ENCODE measurements around the gene LIMCH1.

The LIMCH1 gene

DNA sequence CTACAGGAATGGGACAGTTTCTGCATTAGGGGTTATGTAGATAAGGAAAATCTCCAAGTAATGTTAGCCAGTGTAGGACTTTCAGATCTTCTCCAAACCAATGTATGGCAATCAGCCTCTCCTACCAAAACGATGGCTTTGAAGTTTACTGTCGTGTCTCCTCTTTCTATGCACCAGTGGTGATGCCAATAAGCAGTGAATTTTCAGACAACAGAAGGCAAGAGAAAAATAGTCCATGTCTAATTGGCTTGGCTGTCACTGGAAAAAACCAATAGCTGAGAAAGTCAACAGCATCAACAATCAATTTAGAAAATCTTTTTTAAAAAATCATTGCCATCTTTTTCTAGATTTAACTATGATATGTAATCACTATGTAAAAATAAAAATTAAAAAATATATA lies 35.0 kb downstream of the LIMCH1 start:
- TF ChIP-seq POLR2AphosphoS5 (IDR thresholded peaks at IDR 0.05; ENCODE audit: low read depth, low read length) (no peak), POLR2A (IDR thresholded peaks at IDR 0.05; ENCODE audit: low read depth, low read length) (no peak), TAF1 (IDR thresholded peaks at IDR 0.05; ENCODE audit: borderline replicate concordance, low read depth, low read length) (no peak)
- no peak for FAIRE-seq
- no peak for DNase-seq (ENCODE audit: insufficient read length)

DNA sequence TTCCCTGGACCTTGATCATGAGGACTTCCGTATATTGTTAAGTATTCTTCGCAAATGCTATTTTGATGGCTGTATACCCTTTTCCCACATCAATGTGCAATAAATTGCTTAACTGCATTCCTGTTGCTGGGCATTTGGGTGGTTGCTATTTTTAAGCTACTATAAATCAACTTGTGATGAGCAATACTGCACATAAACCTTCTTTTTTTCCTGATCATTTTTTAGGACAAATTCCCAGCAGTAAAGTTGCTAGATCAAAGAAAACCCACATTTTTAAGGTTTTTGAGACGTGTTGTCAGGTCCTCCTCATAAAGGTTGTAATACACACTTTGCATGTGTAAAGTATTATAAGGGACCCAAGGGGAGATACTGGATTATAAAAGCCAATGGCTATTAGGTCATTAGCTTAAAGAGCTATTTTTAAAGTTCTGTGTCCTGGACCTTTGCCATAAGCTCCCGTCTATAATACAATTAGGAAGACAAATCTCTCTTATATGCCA lies 35.6 kb downstream of the LIMCH1 start:
- no peak for TF ChIP-seq POLR2AphosphoS5 (IDR thresholded peaks at IDR 0.05; ENCODE audit: low read depth, low read length)
- TF ChIP-seq POLR2A (IDR thresholded peaks at IDR 0.05; ENCODE audit: low read depth, low read length) = no peak
- no peak for TF ChIP-seq TAF1 (IDR thresholded peaks at IDR 0.05; ENCODE audit: borderline replicate concordance, low read depth, low read length)
- DNase-seq (ENCODE audit: insufficient read length) (no peak), FAIRE-seq (no peak)

DNA sequence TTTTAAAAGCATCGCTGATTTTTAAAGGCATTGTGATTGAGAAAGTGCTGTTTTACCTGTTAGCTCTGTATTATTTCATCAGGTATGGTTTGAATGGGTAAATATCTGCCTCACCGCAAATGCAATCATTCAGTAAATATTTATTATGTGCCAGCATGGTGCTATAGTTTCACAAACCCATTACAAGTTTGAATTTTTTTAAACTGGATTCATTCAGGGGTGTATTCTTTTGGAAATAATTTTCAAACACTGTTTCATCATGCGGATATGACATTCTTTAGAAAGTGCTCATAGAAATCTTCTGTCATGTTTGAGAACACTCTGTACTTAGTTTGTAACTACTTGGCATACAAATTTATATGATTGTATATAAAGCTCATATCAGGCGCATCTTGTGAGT lies 37.2 kb downstream of the LIMCH1 start:
- FAIRE-seq = no peak
- TF ChIP-seq POLR2AphosphoS5 (IDR thresholded peaks at IDR 0.05; ENCODE audit: low read depth, low read length) (no peak), TAF1 (IDR thresholded peaks at IDR 0.05; ENCODE audit: borderline replicate concordance, low read depth, low read length) (no peak), POLR2A (IDR thresholded peaks at IDR 0.05; ENCODE audit: low read depth, low read length) (no peak)
- DNase-seq (ENCODE audit: insufficient read length) = no peak

DNA sequence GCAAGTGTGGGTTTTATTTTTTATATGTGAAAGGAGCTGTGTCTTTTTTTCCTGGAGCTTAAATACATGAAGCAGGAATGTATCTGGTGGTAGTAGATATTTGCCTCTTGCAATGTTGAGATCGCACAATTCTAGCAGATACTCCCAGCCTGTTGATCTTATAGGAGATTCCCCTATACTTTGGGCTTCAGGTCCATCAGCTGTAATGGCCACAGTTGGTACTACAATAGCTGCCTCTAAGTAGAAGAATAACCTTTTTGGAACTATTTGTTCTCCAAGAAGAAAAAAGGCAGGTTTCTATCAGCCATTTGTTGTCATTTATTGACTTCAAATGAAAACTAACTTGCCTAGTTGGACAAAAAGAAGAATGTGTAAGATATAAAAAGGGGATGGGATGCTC lies 37.7 kb downstream of the LIMCH1 start:
- FAIRE-seq = no peak
- no peak for DNase-seq (ENCODE audit: insufficient read length)
- no peak for TF ChIP-seq POLR2A (IDR thresholded peaks at IDR 0.05; ENCODE audit: low read depth, low read length)
- TF ChIP-seq TAF1 (IDR thresholded peaks at IDR 0.05; ENCODE audit: borderline replicate concordance, low read depth, low read length) = no peak
- TF ChIP-seq POLR2AphosphoS5 (IDR thresholded peaks at IDR 0.05; ENCODE audit: low read depth, low read length) = no peak

DNA sequence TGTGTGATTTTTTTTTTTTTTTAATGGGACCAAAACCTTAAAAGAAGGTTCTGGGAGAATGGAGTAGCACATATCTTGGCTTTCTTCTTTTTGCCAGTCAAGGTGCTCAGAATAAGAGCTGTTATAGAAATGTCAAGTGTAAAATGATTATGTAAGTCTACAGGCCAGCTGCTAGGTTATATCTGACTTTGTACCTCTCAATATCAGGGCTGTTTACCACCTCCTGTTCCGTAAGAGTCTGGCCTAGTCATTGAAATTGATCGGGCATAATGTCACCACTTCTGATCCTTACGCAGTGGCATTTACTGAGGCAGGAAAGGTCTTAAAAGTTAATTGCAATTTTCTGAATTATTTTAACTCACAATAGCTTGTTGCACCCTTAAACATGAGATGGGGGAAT lies 41.1 kb downstream of the LIMCH1 start:
- TF ChIP-seq POLR2A (IDR thresholded peaks at IDR 0.05; ENCODE audit: low read depth, low read length) (no peak), POLR2AphosphoS5 (IDR thresholded peaks at IDR 0.05; ENCODE audit: low read depth, low read length) (no peak), TAF1 (IDR thresholded peaks at IDR 0.05; ENCODE audit: borderline replicate concordance, low read depth, low read length) (no peak)
- DNase-seq (ENCODE audit: insufficient read length) (no peak), FAIRE-seq (no peak)

GRCh38 chr4:41579526-41579925 lies 41.6 kb downstream of the LIMCH1 start:
- TF ChIP-seq POLR2AphosphoS5 (IDR thresholded peaks at IDR 0.05; ENCODE audit: low read depth, low read length) (no peak), TAF1 (IDR thresholded peaks at IDR 0.05; ENCODE audit: borderline replicate concordance, low read depth, low read length) (no peak), POLR2A (IDR thresholded peaks at IDR 0.05; ENCODE audit: low read depth, low read length) (no peak)
- DNase-seq (ENCODE audit: insufficient read length) (no peak), FAIRE-seq (no peak)

GRCh38 chr4:41580007-41580406 lies 42.0 kb downstream of the LIMCH1 start:
- DNase-seq (ENCODE audit: insufficient read length) (no peak), FAIRE-seq (no peak)
- TF ChIP-seq POLR2A (IDR thresholded peaks at IDR 0.05; ENCODE audit: low read depth, low read length) (no peak), POLR2AphosphoS5 (IDR thresholded peaks at IDR 0.05; ENCODE audit: low read depth, low read length) (no peak), TAF1 (IDR thresholded peaks at IDR 0.05; ENCODE audit: borderline replicate concordance, low read depth, low read length) (no peak)

DNA sequence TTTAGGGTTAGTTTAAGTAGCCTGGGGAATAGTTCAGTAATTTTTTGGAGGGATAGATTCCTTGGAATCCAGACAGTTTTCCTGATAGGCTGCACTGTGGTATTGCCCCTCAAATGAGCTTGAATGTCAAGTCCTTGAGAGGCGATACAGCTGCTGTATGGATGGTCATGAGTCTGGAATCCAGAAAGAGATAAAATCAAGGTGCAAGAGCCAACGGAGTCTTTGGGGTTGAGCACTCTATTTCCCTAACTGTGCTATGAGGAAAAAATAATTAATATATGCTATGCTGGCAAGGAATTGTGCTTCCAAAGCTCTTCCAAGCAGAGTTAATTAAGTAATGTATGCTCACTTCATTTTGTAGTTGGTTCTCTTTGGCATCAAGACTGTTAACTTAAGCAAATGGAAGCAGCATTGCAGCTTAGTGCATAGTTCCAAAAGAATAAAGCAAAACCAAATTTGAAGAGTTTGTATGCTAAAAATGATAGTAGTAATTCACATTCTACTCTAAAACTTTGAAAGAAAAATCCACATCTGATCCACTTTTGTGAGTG lies 48.8 kb downstream of the LIMCH1 start:
- no peak for FAIRE-seq
- no peak for DNase-seq (ENCODE audit: insufficient read length)
- no peak for TF ChIP-seq TAF1 (IDR thresholded peaks at IDR 0.05; ENCODE audit: borderline replicate concordance, low read depth, low read length)

- TF ChIP-seq POLR2A (IDR thresholded peaks at IDR 0.05; ENCODE audit: low read depth, low read length) (no peak), TAF1 (IDR thresholded peaks at IDR 0.05; ENCODE audit: borderline replicate concordance, low read depth, low read length) (no peak), POLR2AphosphoS5 (IDR thresholded peaks at IDR 0.05; ENCODE audit: low read depth, low read length) (no peak)
- no peak for FAIRE-seq
- no peak for DNase-seq (ENCODE audit: insufficient read length)
Measured at GRCh38 chr4:41587286-41587685, 49.3 kb downstream of the LIMCH1 start.

DNA sequence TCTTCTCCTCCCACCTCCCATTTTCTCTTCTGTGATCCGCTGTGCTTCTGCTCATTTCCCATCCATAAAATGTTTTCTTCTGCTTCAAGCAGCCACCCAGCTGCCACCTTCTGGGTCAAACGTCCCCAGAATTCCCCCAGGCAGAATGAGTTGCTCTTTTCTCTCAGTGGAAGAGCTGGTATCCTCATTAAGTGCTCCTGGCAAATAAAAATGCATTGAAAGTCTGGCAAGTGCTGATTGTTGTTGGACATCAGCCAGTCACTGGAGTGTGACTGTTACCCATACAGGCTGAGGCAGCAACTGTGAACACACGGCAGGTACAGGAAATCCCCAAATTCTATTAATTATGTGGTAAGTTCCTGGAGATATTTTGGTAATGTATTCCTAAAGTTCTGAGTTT lies 52.6 kb downstream of the LIMCH1 start:
- FAIRE-seq = no peak
- TF ChIP-seq POLR2A (IDR thresholded peaks at IDR 0.05; ENCODE audit: low read depth, low read length) = no peak
- TF ChIP-seq TAF1 (IDR thresholded peaks at IDR 0.05; ENCODE audit: borderline replicate concordance, low read depth, low read length) = no peak
- TF ChIP-seq POLR2AphosphoS5 (IDR thresholded peaks at IDR 0.05; ENCODE audit: low read depth, low read length) = no peak
- DNase-seq (ENCODE audit: insufficient read length) = no peak

- no peak for FAIRE-seq
- TF ChIP-seq TAF1 (IDR thresholded peaks at IDR 0.05; ENCODE audit: borderline replicate concordance, low read depth, low read length) (no peak), POLR2A (IDR thresholded peaks at IDR 0.05; ENCODE audit: low read depth, low read length) (no peak), POLR2AphosphoS5 (IDR thresholded peaks at IDR 0.05; ENCODE audit: low read depth, low read length) (no peak)
- no peak for DNase-seq (ENCODE audit: insufficient read length)
Measured at GRCh38 chr4:41594432-41594831, 56.5 kb downstream of the LIMCH1 start.

GRCh38 chr4:41597494-41597893 lies 59.5 kb downstream of the LIMCH1 start:
- TF ChIP-seq POLR2A (IDR thresholded peaks at IDR 0.05; ENCODE audit: low read depth, low read length) = no peak
- TF ChIP-seq POLR2AphosphoS5 (IDR thresholded peaks at IDR 0.05; ENCODE audit: low read depth, low read length) = no peak
- TF ChIP-seq TAF1 (IDR thresholded peaks at IDR 0.05; ENCODE audit: borderline replicate concordance, low read depth, low read length) = no peak
- FAIRE-seq = no peak
- no peak for DNase-seq (ENCODE audit: insufficient read length)

- DNase-seq (ENCODE audit: insufficient read length) (no peak), FAIRE-seq (no peak)
- TF ChIP-seq POLR2A (IDR thresholded peaks at IDR 0.05; ENCODE audit: low read depth, low read length) (no peak), POLR2AphosphoS5 (IDR thresholded peaks at IDR 0.05; ENCODE audit: low read depth, low read length) (no peak), TAF1 (IDR thresholded peaks at IDR 0.05; ENCODE audit: borderline replicate concordance, low read depth, low read length) (no peak)
Measured at GRCh38 chr4:41598580-41598979, 60.6 kb downstream of the LIMCH1 start.
